HEK293T (cell line): ENCODE measurements around the gene KCNB1.

ENCODE experiments used
- FOXA1 ChIP-seq: fragments of 450-650 bp; IDR thresholded peaks from 2 replicates; pipeline ENCODE4 v1.6.1; 2016; ENCODE audit warnings: mild to moderate bottlenecking
- SP1 ChIP-seq: fragments of 450-650 bp; IDR thresholded peaks from 2 replicates; pipeline ENCODE4 v1.6.1; 2017

DNA sequence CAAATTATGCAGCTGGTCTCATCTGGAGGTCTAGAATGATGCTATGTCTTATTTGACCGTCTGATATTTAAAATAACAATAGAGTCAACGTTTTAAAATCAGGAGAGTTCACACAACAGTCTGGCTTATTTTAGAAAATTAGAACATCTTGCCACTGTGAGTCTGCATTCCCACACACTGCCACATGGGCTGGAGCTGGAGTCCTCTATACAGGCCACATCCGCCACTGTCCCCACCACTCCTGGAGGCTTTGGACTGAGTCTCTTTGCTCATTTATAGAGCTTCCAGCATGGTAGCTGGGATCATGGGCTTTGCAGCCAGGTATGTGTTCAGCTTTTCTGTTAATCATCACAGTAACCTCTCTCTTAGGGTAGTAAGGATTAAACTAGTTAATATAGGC, 135.8 kb downstream of the KCNB1 start:
- no peak for TF ChIP-seq SP1
- TF ChIP-seq FOXA1: no peak
